ENCODE data around the gene APOA4. TPM values are rescaled to one million over a fixed set of nuclear protein-coding genes. Genes with fewer than 3 reads are reported as not detected.
A peak's percentile ranks its signal among the peaks of the same experiment; 100 is the strongest.

The APOA4 gene
- total and polyA plus RNA-seq, 9 of the 15 experiments (the other 6 are each of a cell fraction or from before 2014, with no cell fraction given) = 0.07 TPM; not detected in 8

- TF ChIP-seq DIDO1 (tag; IDR thresholded peaks at IDR 0.05; ENCODE audit: low read depth) (no peak), PRDM10 (IDR thresholded peaks at IDR 0.05; ENCODE audit: partially characterized antibody) (no peak), HDGF (IDR thresholded peaks at IDR 0.05) (0 out of 2 replicates have a peak, but pooled peaks have one; percentile 25), ZNF639 (CRISPR knock-in tag; conservative IDR thresholded peaks at IDR 0.05 in 1 of 2, IDR thresholded peaks at IDR 0.05 in 1 of 2) (no peak), IRF1 (CRISPR knock-in tag; IDR thresholded peaks at IDR 0.05; ENCODE audit: borderline replicate concordance) (no peak), PHF8 (IDR thresholded peaks at IDR 0.05; ENCODE audit: borderline replicate concordance, low read length) (no peak; the same call in 1 of the 2 replicates), FOXK2 (conservative IDR thresholded peaks at IDR 0.05 in 1 of 2, IDR thresholded peaks at IDR 0.05 in 1 of 2; ENCODE audit: low read depth in 2 of 2) (no peak), NONO (IDR thresholded peaks at IDR 0.05; ENCODE audit: low read depth in 2 of 2, low read length in 1 of 2) (peak in 1 of 2 experiments; percentile 41; a peak in 1 of 4 replicates), JUN (IDR thresholded peaks at IDR 0.05; ENCODE audit: borderline replicate concordance, low read depth, low read length) (no peak), JUN (CRISPR knock-in tag; IDR thresholded peaks at IDR 0.05; ENCODE audit: borderline replicate concordance) (0 out of 2 replicates have a peak, but pooled peaks have one; percentile 34), TSC22D4 (tag; IDR thresholded peaks at IDR 0.05) (no peak)
- TF ChIP-seq, protein P1, sequence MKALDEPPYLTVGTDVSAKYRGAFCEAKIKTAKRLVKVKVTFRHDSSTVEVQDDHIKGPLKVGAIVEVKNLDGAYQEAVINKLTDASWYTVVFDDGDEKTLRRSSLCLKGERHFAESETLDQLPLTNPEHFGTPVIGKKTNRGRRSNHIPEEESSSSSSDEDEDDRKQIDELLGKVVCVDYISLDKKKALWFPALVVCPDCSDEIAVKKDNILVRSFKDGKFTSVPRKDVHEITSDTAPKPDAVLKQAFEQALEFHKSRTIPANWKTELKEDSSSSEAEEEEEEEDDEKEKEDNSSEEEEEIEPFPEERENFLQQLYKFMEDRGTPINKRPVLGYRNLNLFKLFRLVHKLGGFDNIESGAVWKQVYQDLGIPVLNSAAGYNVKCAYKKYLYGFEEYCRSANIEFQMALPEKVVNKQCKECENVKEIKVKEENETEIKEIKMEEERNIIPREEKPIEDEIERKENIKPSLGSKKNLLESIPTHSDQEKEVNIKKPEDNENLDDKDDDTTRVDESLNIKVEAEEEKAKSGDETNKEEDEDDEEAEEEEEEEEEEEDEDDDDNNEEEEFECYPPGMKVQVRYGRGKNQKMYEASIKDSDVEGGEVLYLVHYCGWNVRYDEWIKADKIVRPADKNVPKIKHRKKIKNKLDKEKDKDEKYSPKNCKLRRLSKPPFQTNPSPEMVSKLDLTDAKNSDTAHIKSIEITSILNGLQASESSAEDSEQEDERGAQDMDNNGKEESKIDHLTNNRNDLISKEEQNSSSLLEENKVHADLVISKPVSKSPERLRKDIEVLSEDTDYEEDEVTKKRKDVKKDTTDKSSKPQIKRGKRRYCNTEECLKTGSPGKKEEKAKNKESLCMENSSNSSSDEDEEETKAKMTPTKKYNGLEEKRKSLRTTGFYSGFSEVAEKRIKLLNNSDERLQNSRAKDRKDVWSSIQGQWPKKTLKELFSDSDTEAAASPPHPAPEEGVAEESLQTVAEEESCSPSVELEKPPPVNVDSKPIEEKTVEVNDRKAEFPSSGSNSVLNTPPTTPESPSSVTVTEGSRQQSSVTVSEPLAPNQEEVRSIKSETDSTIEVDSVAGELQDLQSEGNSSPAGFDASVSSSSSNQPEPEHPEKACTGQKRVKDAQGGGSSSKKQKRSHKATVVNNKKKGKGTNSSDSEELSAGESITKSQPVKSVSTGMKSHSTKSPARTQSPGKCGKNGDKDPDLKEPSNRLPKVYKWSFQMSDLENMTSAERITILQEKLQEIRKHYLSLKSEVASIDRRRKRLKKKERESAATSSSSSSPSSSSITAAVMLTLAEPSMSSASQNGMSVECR (CRISPR knock-in tag; IDR thresholded peaks at IDR 0.05) = 0 out of 2 replicates have a peak, but pooled peaks have one; percentile 24
- TF ChIP-seq, protein P2, sequence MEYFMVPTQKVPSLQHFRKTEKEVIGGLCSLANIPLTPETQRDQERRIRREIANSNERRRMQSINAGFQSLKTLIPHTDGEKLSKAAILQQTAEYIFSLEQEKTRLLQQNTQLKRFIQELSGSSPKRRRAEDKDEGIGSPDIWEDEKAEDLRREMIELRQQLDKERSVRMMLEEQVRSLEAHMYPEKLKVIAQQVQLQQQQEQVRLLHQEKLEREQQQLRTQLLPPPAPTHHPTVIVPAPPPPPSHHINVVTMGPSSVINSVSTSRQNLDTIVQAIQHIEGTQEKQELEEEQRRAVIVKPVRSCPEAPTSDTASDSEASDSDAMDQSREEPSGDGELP (CRISPR knock-in tag; IDR thresholded peaks at IDR 0.05; ENCODE audit: borderline replicate concordance) = peak; percentile 43; the same call in 1 of the 2 replicates
These were observed 31.9 kb downstream of the APOA4 start (continued) for GRCh38 chr11:116791002-116791812.
